GM18526 (cell line): ENCODE data around the gene AP3D1.

Experiments
- POLR2A ChIP-seq: IDR thresholded peaks from 3 replicates; pipeline ENCODE4 v1.6.1; 2011; ENCODE audit not compliant: insufficient read length; ENCODE audit errors: extremely low read depth

AP3D1 gene

GRCh38 chr19:2058570-2059421 lies 92.6 kb downstream of the AP3D1 start:
- no peak for TF ChIP-seq POLR2A

DNA sequence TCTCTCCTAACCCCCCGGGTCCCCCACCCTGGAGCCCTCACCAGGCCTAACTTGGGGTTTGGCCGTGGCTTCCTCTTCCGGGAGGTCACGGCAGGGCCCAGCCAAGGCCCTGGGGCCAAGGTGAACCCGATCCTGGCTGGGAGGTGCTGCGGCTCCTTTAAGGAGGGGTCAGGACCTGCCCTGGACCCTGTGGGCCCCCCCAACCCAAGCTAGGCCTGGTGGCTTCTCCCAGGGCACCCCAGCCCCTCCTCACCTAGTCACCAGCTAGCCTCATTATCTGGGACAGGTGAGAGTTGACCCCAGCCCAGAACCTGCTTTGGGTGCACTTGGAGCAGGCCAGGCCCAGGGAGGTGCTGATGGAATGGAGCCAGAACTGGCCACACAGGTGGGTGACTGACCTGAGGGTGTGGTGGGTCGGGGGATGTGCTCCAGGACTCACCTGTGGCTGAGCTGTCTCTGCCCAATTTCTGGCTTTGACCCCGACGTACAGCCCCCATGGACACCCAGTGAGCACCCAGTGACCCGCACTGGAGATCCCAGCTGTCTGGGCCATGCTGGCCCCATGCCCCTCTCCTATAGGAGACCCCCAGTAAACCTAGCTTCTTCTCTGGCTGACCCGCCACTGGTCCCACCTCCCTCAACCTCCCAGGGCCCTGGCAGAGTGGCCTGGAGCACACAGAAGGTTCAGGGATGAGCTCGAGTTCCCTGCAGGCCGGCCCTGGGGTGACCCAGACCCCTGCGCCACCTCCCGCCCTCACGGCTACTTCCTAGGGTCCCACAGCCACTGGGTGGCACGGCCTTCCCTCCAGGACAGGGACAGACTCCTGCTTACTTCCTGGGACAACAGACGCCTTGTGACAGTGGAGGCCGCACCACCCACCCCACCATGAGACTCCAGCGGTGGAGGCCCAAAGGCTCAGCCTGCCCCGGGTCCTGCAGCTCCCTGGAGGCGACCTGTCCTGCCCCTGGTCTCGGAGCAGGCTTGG lies 93.6 kb downstream of the AP3D1 start:
- TF ChIP-seq POLR2A = no peak

- no peak for TF ChIP-seq POLR2A
These were observed 94.6 kb downstream of the AP3D1 start for GRCh38 chr19:2056837-2057192.

DNA sequence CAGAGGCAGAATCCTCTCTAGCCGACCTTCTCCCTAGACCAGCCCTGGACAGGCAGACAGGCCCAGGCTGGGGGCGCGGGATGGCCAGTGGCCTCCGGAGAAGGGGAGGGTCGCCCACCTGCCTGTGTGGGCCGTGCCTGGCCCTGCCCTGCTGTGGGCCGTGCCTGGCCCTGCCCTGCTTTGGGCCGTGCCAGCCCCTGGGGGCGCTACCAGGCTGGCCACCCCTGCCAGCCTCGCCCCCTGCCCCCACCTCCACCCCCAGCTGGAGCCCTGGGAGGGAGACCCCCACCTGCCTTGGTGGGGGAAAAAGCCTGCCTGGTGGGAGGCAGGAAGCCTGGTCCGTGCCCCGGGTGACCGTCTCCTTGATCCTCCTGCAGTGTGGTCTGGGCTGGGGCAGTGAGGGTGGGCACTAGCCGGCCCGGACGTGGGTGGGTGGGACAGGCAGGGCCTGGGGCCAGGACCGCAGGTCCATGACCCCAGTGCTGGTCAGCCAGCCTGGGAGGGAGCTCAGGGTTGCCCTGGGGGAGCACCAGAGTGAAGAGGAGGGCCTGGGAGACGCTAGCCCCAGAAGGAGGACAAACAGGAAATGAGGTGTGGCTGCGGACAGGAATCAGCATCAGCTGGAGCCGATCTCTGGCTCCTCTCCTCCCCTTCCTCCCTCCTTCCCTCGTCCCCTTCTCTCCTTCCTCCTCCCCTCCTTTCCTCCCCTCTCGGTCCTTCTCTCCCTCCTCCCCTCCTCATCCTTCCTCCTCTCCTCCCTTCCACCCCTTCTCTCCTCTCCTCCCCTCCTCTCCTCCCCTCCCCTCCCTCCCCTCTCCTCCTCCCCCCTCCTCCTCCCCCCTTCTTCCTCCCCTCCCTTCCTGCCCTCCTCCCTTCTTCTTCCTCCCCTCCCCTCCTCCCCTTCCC lies 95.2 kb downstream of the AP3D1 start:
- TF ChIP-seq POLR2A = no peak

GRCh38 chr19:2054763-2055162 lies 96.6 kb downstream of the AP3D1 start:
- no peak for TF ChIP-seq POLR2A

GRCh38 chr19:2053601-2054389 lies 97.6 kb downstream of the AP3D1 start:
- no peak for TF ChIP-seq POLR2A

DNA sequence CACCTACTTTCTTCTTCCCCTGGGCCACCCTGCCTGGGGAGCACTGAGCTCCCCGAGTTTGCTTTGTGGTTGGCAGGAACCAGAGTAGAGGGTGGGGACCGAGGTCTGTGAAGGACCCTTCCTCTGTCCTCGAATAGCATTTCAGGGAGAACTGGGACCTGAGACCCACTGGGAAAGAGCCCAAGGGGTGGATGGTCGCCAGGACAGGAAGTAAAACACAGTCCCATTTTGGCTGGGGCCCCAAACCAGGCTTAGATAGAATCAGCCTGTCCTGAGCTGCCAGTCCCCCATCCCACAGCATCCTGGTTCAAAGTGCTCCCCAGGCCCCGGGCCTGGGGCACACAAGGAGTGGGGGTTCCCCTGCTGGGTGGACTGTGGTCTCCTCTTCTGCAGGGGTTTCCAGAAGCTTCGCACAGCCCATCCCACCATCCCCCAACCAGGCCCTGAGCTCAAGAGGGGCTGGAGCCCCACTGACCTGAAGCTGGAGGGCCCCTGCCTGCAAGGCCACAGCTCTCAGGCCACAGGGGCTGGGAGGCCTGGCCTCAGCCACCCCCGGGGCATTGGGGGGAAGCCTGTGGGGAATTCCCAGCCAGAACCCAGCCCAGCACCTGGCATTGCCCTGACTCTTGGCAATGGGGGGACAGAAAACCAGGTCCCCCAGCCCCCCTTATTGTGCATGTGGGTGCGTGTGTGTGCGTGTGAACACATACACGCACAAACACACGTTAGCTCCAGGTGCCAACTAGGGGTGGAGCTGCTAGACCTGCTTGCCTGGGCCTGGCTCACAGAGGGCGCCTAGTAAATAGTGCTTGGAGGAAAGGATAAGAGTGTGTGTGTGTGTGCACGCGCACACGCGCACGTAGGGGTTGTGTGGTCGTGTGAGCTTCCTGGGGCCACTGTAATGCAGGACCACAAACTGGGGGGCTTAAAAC lies 99.3 kb downstream of the AP3D1 start:
- TF ChIP-seq POLR2A = peak; percentile 8

DNA sequence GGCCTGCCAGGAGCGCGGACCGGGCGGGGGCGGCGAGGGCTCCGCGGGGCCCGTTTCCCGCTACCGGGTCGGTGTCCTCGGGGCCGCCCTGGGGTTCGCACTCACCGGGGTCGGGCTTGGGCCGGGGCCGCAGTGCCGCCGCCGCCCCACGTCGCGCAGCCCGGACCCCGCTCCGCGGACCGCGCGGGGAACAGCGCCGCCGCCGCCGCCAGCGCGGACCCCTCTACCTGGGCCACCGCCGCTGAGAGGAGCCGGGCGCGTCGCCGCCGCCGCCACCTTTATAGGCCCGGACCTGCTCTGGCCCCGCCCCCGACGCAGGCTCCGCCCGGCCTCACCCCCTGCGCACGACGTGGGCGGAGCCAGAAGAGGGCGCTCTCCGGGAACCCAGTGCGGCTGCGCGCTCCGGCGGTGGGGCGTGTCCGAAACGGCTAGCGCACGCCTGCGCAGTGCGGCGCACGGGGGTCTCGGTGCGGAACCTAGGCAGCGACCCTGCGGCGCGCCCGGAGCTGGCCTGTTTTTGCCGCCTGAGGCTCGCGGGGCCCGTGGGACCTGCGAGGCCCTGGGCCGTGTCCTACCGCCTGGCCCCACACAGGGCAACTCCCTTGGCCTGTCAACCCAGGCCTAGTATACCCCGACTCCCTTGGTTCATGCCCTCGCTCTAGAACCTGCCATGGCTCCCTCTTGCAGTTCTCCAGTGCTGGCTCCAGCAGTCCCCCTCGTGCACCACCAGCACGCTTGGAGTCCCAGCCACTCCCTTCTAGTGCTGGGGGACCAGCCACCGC lies 100.2 kb downstream of the AP3D1 start, which contains the start of gene MKNK2:
Gene MKNK2, minus strand, starts transcription at position 254 of the 782 bp plus-strand sequence. CDS start 393 bp downstream, outside the sequence.
- peak; percentile 99 for TF ChIP-seq POLR2A
